Stimulated activated CD8-positive, alpha-beta memory T cell treated with anti-CD3 and anti-CD28 coated beads, Interleukin-4, amount 100 ng/mL, for 1 hour (primary cell): ENCODE data around the gene RCAN2.

ENCODE experiments used
- DNase-seq, 2 donors: peaks; one replicate each; pipeline ENCODE4 v3.0.0-alpha.2; 2020; ENCODE audit warnings: low read depth in 2 of 2, low spot score in 1 of 2

The RCAN2 gene

DNA sequence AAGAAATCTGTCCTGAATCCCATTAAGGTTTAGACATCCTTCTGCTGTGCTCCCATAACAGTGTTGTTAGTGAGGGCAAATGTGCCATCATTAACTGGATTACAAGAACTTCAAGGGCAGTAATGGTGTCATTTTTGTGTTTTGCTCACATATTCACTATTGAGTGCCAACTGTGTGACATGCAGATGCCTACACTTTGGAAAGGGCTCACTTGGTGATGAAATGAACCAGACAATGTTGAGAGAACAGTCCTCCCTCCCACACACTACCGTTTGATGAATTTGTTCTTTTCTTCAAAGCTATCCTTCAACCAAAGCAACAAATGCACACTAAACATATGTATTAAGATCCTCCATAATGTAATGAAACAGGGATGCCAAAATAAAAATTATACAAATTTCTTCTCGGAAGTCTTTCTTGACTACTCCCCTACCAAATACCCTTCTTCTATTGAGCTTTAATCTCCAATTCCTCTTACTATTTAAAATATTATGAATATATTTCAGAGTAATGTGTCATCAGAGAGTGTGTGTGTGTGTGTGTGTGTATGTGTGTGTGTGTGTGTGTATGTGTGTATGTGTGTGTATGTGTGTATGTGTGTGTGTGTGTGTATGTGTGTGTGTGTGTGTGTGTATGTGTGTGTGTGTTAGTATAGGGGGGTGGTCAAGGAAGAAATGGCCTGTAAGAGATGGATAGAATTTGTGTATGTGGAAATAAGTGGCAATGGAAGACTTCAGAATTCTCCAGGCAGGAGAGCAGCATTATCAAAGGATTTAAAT, 228.1 kb downstream of the RCAN2 start:
- DNase-seq = no peak

DNA sequence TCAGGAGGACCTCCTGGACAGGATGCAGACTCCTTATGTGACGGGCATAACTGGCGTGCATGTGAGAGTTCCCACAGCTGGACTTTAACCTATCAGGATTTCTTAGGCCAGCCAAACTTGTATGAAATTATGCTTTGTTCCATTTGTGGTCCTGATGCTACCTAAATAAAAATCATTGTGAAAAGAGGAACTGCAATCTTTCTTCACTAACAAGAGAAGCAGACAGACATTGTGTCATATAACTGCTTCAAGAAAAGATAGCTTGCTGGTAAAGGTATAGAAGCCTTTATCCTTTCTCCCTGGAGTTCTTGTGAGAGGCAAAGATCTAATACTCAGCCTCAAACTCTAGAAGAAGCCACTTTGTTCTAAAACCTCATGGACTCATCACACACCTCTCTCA, 233.0 kb downstream of the RCAN2 start:
- DNase-seq = no peak

DNA sequence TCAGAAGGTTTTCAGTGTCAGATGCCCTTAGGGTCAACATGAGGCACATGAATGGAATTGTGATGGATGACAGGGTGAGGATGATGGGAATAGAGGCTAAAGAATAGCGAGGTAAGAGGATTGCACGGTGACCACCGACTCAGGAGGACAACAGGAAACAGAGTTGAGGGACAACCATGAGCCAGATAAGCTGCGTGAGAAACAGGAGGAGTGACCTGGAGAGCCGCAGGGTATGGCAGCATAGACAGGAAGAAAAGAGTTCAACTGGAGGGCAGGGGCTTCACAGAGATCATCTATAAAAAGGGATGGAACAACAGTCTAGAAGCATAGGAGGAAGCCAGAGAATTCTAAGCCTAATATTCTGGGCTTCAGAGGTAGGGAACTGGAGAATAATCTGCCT, 235.7 kb downstream of the RCAN2 start:
- DNase-seq = no peak

GRCh38 chr6:46254946-46255345, 236.3 kb downstream of the RCAN2 start:
- DNase-seq = no peak

- DNase-seq = no peak
These were observed 236.9 kb downstream of the RCAN2 start for GRCh38 chr6:46254331-46254730.

GRCh38 chr6:46251583-46252339, 239.5 kb downstream of the RCAN2 start:
- DNase-seq = no peak

- no peak for DNase-seq
These were observed 243.1 kb downstream of the RCAN2 start for GRCh38 chr6:46248143-46248542.

DNA sequence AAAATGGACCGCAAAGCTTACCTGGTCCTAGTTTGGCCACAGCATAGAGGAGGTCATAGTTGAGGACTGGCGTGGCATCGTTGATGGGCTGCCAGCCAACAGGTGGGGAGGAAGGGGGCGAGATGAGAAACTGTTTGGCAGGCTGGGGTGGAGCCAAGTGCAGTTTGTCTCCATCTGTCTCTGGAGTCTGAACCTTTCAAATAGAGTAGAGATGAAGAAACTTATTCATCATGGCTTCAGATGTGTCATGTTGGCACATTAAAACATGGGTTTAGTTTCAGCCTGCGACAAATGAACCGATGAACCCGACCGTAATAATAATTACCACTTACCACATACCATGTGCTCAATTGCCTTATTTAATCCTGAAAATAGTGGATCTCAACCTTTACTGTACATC, 244.5 kb downstream of the RCAN2 start:
- DNase-seq = no peak

DNA sequence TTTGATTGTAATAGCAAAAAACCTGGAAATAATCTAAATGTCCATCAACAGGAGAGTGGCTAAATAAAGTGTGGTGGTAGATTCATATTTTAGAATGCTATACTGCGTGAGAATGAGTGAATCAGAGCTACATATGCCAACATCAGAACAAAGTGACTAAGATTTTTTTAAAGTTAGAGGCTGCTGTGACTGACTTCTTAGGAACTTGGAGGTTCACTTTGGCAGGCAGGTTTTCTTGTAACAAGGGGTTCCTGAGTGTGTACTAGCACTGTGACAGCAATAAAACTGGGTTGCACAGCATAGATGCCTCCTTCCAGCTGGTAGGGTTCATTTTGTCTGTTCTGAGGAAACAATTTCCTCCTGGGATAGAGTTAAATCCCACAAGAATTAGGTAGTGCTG, 245.2 kb downstream of the RCAN2 start:
- no peak for DNase-seq

GRCh38 chr6:46244670-46245069, 246.6 kb downstream of the RCAN2 start:
- no peak for DNase-seq

DNA sequence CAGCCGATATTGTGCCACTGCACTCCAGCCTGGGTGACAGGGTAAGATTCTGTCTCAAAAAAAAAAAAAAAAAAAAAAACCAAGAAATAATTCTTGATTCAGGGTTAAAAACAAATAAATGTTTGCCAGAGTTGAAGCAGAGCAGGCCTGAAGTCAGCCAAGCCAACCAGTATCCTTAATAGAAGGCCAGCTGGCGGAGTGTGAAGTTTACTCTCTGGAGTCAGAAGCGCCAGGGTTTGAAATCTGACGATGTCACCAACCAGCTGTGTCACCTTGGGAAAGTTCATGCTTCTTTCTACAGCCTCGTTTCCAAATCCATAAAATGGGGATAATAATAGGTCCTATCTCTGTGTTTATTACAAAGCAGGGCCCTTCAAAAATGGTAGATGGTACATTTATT, 247.5 kb downstream of the RCAN2 start:
- DNase-seq = no peak

DNA sequence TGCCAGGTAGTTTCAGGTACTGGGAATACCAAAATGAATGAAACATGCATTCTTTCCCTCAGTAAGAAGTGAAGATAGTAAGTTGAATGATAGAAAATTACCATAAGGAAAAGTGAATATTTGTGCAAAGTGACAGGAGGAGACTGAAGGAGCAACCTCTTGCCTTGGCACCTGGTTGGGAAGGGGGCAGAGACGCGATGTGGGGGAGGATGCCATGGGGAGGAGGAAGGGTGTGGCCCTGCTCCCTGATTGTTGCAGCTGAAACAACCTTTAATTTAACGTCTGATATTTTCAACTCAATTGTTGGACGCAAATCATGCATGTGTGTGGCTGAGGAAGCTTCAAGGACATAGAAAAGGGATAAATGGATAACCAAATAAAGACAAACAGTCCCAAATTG, 248.3 kb downstream of the RCAN2 start:
- DNase-seq = no peak

DNA sequence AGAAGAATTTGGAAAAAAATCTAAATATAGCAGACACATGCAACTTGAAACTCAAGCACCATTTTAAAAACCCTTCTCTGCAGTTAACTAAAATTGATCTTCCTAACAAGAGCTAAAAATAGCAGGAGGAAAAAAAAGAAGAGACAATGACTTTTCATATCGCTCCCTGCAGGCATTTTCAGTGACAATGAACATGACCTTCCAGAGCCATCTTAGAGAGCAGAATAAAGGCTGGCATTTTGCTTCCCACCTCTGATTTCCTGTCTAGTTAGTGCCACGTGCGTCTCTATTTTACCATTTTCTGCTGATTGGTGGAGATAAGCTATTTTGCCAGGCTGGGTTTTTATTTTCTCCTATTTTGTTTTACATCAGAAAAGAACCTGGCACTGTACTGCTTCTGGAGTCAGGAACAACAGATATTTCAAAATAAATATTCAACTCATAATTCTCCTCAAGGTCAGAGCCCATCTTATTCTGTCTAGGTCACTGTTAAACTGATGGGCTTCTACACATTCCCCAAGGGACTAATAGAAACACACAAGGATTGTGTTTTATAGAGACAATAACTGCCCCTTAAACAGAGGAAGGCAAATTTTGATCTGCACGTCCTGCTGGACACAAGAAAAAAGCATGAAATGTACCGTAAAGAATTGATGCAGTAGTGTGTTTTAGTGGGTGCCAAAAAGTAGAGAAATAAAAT, 250.2 kb downstream of the RCAN2 start:
- no peak for DNase-seq

- DNase-seq = no peak
These were observed 254.5 kb downstream of the RCAN2 start for GRCh38 chr6:46236752-46237151.

DNA sequence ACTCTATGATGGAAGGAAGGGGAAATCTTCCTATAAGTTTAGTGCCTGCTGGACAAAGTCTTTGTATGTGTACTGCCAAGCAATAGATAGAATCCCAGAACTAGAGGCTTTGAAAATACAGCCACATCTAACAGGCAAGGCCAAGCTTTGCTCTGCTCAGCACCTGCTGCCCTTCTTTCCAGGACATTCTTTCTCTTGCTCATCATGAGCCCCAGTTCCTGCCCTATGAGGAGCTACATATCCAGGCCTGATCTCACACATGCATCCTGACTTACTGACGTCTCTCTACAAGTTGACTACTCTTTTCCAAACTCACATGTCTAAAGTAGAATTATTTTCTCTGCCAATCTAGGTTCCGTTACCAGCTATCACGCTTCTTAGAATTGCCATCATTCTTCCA, 256.0 kb downstream of the RCAN2 start:
- DNase-seq = no peak

DNA sequence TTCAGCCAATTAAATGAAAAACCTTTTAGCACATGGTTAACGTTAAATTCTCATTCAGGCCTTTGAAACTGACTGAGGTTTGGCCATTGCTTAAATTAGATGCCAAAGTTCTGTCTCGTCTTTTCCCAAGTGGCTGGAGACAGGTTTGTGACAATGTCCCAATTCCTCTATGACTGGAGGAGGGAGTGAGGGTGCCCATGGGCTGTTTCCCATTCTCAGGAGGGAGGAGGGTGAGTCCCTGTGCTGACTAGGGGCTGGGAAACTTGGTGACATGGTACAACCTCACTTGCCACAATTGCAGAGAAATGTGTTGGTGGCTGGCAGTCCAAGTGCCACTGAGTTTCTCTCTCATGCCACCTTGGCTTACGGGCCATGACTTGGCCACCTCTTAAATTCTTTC, 256.5 kb downstream of the RCAN2 start:
- DNase-seq = no peak

GRCh38 chr6:46234156-46234556, 257.1 kb downstream of the RCAN2 start:
- DNase-seq = no peak

DNA sequence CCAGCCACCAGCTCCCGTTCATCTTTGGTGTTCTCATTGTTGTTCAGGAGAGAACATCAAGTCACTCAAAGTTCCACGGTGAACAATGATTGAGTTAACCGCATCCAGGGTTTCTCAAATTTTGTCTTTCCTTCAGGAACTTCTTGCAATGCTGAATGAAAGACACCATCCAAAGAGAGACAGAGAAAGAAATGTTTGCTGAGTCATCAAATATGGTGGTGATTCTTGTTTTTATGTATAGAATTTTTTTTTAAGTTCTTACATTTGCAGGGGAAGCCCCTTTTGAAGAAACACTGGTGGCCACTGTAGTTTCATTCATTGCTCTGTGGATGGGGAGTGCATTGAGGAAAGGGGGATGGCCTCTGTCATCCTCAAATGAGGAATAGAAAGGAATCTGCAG, 258.1 kb downstream of the RCAN2 start:
- no peak for DNase-seq

GRCh38 chr6:46222286-46222685, 269.0 kb downstream of the RCAN2 start:
- no peak for DNase-seq

- DNase-seq = no peak
These were observed 269.9 kb downstream of the RCAN2 start for GRCh38 chr6:46221222-46221793.

GRCh38 chr6:46220352-46221221, 270.7 kb downstream of the RCAN2 start:
- DNase-seq = no peak
